DOHH2 (cell line): ENCODE results near the gene ORC1.
A peak's percentile ranks its signal among the peaks of the same experiment; 100 is the strongest.

ENCODE experiments used
- H3F3A ChIP-seq: fragments of 200-600 bp; sonication (generic), shearing (Covaris generic); 2 replicates; pipeline ENCODE4 v1.6.0; 2016; ENCODE audit warnings: antibody characterized with exemption, mild to moderate bottlenecking; ENCODE audit not compliant: control insufficient read depth, insufficient read depth
- H3K27ac ChIP-seq: fragments of 200-600 bp; sonication (generic); 2 replicates; pipeline ENCODE4 v1.5.1; 2014; ENCODE audit warnings: low read depth, mild to moderate bottlenecking, low read length, moderate library complexity
- H3K27me3 ChIP-seq: fragments of 200-600 bp; sonication (generic); 2 replicates; pipeline ENCODE4 v1.6.1; 2014; ENCODE audit warnings: mild to moderate bottlenecking, low read length, mixed read lengths; ENCODE audit not compliant: control insufficient read depth
- H3K36me3 ChIP-seq: fragments of 200-600 bp; sonication (generic); 2 replicates; pipeline ENCODE4 v1.6.1; 2014; ENCODE audit warnings: mild to moderate bottlenecking, low read length, moderate library complexity, mixed read lengths; ENCODE audit not compliant: control insufficient read depth
- H3K4me1 ChIP-seq: fragments of 200-600 bp; sonication (generic); 2 replicates; pipeline ENCODE4 v1.6.1; 2014; ENCODE audit warnings: mild to moderate bottlenecking, low read length, mixed read lengths; ENCODE audit not compliant: control insufficient read depth
- H3K4me2 ChIP-seq: fragments of 200-600 bp; sonication (generic); 2 replicates; pipeline ENCODE4 v1.6.0; 2014; ENCODE audit warnings: mild to moderate bottlenecking, low read length, moderate library complexity
- H3K4me3 ChIP-seq: fragments of 200-600 bp; sonication (generic); 2 replicates; pipeline ENCODE4 v1.5.1; 2014; ENCODE audit warnings: mild to moderate bottlenecking, low read length, mixed read lengths
- H3K79me2 ChIP-seq: fragments of 200-600 bp; sonication (generic); 2 replicates; pipeline ENCODE4 v1.6.1; 2014; ENCODE audit warnings: mild to moderate bottlenecking, low read length, mixed read lengths; ENCODE audit not compliant: control insufficient read depth
- H3K9me2 ChIP-seq: fragments of 200-600 bp; sonication (generic); replicated peaks from 2 replicates; pipeline ENCODE4 v1.6.1; 2014; ENCODE audit warnings: mild to moderate bottlenecking, low read length, mixed read lengths; ENCODE audit not compliant: control insufficient read depth
- H3K9me3 ChIP-seq: fragments of 200-600 bp; sonication (generic); 2 replicates; pipeline ENCODE4 v1.6.1; 2014; ENCODE audit warnings: antibody characterized with exemption, low read length, mixed read lengths; ENCODE audit not compliant: control insufficient read depth, insufficient read depth
- H4K20me1 ChIP-seq: fragments of 200-600 bp; sonication (generic); 2 replicates; pipeline ENCODE4 v1.6.0; 2014; ENCODE audit warnings: low read depth, mild to moderate bottlenecking, antibody characterized with exemption, low read length, moderate library complexity; ENCODE audit not compliant: control insufficient read depth, insufficient read depth
- CTCF ChIP-seq: fragments of 200-600 bp; sonication (generic); IDR thresholded peaks from one replicate; pipeline ENCODE4 v1.5.1; 2014; ENCODE audit warnings: antibody characterized with exemption, mild to moderate bottlenecking, low read depth, low read length; ENCODE audit not compliant: poor library complexity, severe bottlenecking
- EZH2phosphoT487 ChIP-seq: fragments of 200-600 bp; sonication (generic); IDR thresholded peaks from 2 replicates; pipeline ENCODE4 v1.6.1; 2017; ENCODE audit warnings: borderline replicate concordance, mild to moderate bottlenecking, antibody characterized with exemption, low read length, moderate library complexity, mixed read lengths

ORC1 gene

GRCh38 chr1:52413410-52413989 is 9.3 kb upstream of the ORC1 start:
- H3K36me3 ChIP-seq: peaks cover 90% of the 10 kb centered on the region
- no peak overlapping the region for H3K4me3 ChIP-seq
- no peak for TF ChIP-seq EZH2phosphoT487
- no peak for TF ChIP-seq CTCF
- no peak overlapping the region for H3K27ac ChIP-seq
- no peaks in the 10 kb centered on the region for H4K20me1 ChIP-seq
- H3K9me3 ChIP-seq: no peaks in the 10 kb centered on the region
- peaks cover under 1% of the 10 kb centered on the region for H3K79me2 ChIP-seq
- H3F3A ChIP-seq: 0 out of 2 replicates have a peak, but pooled peaks cover 2% of the 10 kb centered on the region
- H3K4me2 ChIP-seq: no peak overlapping the region
- H3K27me3 ChIP-seq: no peaks in the 10 kb centered on the region
- no peaks in the 10 kb centered on the region for H3K9me2 ChIP-seq
- H3K4me1 ChIP-seq: no peaks in the 10 kb centered on the region

GRCh38 chr1:52404975-52405338 is 734 bp upstream of the ORC1 start:
- H3K4me3 ChIP-seq: peak overlapping the region; percentile 92
- TF ChIP-seq EZH2phosphoT487 (no peak), CTCF (no peak)
- H3K9me3 ChIP-seq: no peaks in the 10 kb centered on the region
- H3K27me3 ChIP-seq: no peaks in the 10 kb centered on the region
- no peaks in the 10 kb centered on the region for H3F3A ChIP-seq
- peaks cover 29% of the 10 kb centered on the region for H3K4me1 ChIP-seq
- peaks cover 79% of the 10 kb centered on the region for H3K79me2 ChIP-seq
- peak overlapping the region; percentile 79 for H3K27ac ChIP-seq
- H3K36me3 ChIP-seq: peaks cover 85% of the 10 kb centered on the region
- H3K9me2 ChIP-seq: no peaks in the 10 kb centered on the region
- H3K4me2 ChIP-seq: peak overlapping the region; percentile 76
- H4K20me1 ChIP-seq: peaks cover 9% of the 10 kb centered on the region; the same call in 1 of the 2 replicates

GRCh38 chr1:52403566-52404115 is 582 bp downstream of the ORC1 start:
- peaks cover 29% of the 10 kb centered on the region for H3K4me1 ChIP-seq
- H3K36me3 ChIP-seq: peaks cover 82% of the 10 kb centered on the region
- peak overlapping the region; percentile 92 for H3K4me3 ChIP-seq
- peak overlapping the region; percentile 76 for H3K4me2 ChIP-seq
- TF ChIP-seq CTCF (no peak), EZH2phosphoT487 (no peak)
- peak overlapping the region; percentile 79 for H3K27ac ChIP-seq
- H3K9me3 ChIP-seq: no peaks in the 10 kb centered on the region
- no peaks in the 10 kb centered on the region for H3F3A ChIP-seq
- H3K79me2 ChIP-seq: peaks cover 88% of the 10 kb centered on the region
- no peaks in the 10 kb centered on the region for H3K27me3 ChIP-seq
- no peaks in the 10 kb centered on the region for H3K9me2 ChIP-seq
- peaks cover 9% of the 10 kb centered on the region; the same call in 1 of the 2 replicates for H4K20me1 ChIP-seq
